ENCODE measurements around the gene KRT80.

KRT80 gene

DNA sequence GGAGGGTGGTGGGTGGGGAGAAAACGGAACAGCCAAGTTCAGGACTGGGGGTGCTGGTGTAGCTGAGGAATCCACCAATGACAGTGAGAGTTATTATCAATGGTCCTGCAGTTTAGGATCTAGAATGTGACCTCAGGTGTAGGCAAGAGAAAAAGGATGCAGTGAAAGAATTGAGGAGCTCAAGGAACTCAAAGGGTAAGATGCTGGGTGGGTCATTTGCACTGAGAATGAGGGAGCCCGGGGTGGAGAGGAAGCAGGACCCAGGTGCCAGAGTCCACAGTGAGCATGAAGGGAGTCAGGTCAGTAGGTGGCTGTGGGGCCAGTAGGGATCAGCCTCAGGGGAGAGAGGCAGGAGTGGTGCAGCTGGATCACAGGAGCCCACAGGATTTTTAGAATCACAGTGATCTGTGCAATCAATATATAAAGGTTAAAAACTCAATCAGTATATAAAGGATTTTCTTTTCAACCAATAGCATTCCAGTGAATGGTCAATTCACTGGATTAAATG, 38.1 kb upstream of the KRT80 start:
- DNase-seq (ENCODE audit: low read depth in 4 of 4, low spot score in 1 of 4) = no peak

GRCh38 chr12:52228931-52229330, 37.1 kb upstream of the KRT80 start:
- no peak for DNase-seq (ENCODE audit: low read depth in 4 of 4, low spot score in 1 of 4)

- DNase-seq (ENCODE audit: low read depth in 4 of 4, low spot score in 1 of 4) = no peak
These were observed 36.6 kb upstream of the KRT80 start for GRCh38 chr12:52228366-52228765.

DNA sequence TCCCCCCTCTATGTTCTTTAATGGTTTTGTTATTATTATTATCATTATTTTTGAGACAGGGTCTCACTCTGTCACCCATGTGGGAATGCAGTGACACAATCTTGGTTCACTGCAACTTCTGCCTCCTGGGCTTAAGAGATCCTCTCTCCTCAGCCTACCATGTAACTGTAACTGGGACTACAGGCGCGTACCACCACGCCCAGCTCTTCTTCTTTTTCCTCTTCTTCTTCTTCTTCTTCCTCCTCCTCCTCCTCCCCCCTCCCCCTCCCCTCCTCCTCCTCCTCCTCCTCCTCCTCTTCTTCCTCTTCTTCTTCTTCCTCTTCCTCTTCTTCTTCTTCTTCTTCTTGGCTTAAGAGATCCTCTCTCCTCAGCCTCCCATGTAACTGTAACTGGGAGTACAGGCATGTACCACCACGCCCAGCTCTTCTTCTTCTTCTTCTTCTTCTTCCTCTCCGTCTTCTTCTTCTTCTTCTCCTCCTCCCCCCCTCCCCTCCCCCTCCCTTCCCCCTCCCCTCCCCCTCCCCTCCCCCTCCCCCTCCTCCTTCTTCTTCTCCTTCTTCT, 35.9 kb upstream of the KRT80 start:
- no peak for DNase-seq (ENCODE audit: low read depth in 4 of 4, low spot score in 1 of 4)

GRCh38 chr12:52226446-52226845, 34.6 kb upstream of the KRT80 start:
- no peak for DNase-seq (ENCODE audit: low read depth in 4 of 4, low spot score in 1 of 4)

GRCh38 chr12:52225752-52226151, 33.9 kb upstream of the KRT80 start:
- no peak for DNase-seq (ENCODE audit: low read depth in 4 of 4, low spot score in 1 of 4)

DNA sequence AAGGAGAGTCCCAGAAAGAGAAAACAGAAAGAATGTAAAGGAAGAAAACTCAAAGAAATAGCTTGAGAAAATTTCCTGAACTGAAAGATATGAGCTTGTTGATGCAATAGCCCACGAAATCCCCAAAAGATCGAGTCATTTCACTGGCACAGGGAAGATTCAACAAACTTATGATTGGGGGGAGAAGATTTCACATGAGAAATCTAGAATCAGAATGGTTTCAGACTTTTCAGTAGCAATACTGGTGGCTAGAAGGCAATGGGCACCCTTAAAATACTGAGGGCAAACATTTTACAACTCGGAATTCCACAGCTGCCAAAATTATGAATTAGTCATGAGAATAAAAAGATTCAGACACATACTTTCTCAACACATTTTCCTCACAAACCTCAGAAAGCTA, 32.3 kb upstream of the KRT80 start:
- DNase-seq (ENCODE audit: low read depth in 4 of 4, low spot score in 1 of 4) = no peak

DNA sequence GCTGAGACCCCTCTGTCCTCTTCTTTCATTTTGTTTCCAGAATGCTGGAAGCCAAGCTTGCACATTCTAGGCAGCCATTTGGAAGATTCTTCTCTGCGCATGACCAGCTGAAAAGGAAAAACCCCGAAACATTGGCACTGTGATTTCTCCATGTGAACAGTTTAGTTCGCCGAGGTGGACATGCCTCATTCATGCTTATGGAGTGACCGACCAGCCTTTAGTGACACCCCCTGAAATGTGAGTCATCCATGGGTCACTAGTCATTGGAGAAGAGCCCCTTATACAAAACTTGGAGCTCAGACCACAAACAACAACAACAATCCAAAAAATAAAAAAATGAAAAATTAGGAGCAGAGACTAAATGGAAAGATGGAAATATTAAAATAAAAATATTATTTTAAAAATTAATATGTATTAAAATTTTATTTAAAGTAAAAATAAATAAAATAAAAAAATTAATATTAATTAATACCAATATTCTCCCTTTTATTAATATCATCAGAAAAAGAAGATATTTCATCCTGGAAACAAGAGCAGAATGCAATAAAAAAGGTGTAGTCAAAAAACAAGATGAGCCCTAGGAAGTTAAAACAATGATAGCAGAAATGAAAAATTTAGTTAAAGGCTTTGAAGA, 31.7 kb upstream of the KRT80 start:
- no peak for DNase-seq (ENCODE audit: low read depth in 4 of 4, low spot score in 1 of 4)

- no peak for DNase-seq (ENCODE audit: low read depth in 4 of 4, low spot score in 1 of 4)
These were observed 30.9 kb upstream of the KRT80 start for GRCh38 chr12:52222692-52223091.

- peak; percentile 38 to 76 (median 59) for DNase-seq (ENCODE audit: low read depth in 4 of 4, low spot score in 1 of 4)
These were observed 30.2 kb upstream of the KRT80 start for GRCh38 chr12:52221912-52222457.

DNA sequence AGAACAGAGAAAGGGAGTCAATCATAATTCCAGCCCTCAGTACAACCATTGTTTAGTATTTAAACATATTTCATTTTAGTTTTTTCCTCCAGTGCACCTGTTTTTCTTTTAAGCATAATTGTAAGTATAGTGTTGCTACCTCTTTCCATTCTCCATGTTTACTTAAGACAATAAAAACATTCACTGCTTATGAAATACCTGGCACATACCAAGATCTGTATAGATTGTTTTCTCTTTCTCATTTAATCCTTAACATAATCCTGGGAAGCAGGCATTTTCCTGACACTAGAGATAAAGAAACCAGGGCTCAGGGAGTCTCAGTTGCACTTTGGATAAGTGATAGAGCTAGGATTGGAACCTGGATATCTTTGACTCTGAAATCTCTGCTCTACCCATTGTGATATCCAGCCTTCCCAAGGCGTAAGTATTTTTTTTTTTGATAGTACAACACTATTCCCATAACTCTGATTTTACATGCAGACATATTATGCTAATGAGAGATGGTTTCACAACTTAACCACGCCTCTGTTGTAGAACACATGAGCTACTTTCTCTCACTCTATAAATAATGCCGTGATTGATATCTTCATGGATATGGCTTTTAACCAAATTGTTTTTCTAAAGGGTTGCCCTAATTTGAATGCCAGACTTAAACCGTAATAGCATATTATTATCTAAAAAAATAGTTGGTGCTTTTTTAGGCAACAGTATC, 29.4 kb upstream of the KRT80 start:
- DNase-seq (ENCODE audit: low read depth in 4 of 4, low spot score in 1 of 4) = no peak

- DNase-seq (ENCODE audit: low read depth in 4 of 4, low spot score in 1 of 4) = no peak
These were observed 28.7 kb upstream of the KRT80 start for GRCh38 chr12:52220477-52220876.

DNA sequence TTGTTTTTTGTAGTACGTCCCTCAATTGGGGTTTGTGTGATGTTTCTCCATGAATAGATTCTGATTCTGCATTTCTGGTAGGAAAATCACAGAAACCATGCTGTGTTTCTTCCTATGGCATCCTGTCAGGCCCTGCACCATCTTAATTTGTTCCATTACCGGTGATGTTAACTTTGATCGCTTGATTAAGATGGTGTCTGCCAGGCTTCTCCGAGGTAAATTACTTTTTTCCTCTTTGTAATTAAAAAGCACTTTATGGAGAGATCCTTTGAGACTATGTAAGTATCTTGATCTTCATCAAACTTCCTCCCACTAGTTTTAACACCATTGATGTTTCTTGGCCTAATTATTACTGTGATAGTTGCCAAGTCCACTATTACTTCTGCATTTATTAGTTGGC, 26.2 kb upstream of the KRT80 start:
- no peak for DNase-seq (ENCODE audit: low read depth in 4 of 4, low spot score in 1 of 4)

GRCh38 chr12:52217223-52217622, 25.4 kb upstream of the KRT80 start:
- no peak for DNase-seq (ENCODE audit: low read depth in 4 of 4, low spot score in 1 of 4)

GRCh38 chr12:52216807-52217206, 25.0 kb upstream of the KRT80 start:
- DNase-seq (ENCODE audit: low read depth in 4 of 4, low spot score in 1 of 4) = no peak

DNA sequence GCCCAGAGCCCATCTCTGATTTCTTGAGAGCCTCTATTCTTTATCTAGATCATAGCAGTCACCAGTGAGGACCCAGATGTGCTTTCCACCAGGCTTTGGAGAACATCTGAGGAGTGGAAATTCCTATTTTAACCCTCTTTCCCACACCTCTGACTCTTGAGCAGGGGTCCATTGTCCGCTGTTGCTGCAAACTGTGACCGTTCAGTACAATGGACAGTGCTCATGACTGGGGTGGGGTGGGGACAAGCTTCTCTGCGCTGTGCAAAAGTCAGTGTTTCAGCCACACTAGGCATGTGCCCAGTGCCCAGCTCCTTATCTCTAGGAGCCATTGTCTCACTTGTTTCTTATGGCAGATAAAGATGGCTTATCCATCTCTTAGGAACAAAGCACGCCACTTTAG, 24.3 kb upstream of the KRT80 start:
- DNase-seq (ENCODE audit: low read depth in 4 of 4, low spot score in 1 of 4) = no peak

- no peak for DNase-seq (ENCODE audit: low read depth in 4 of 4, low spot score in 1 of 4)
These were observed 23.8 kb upstream of the KRT80 start for GRCh38 chr12:52215587-52216031.

DNA sequence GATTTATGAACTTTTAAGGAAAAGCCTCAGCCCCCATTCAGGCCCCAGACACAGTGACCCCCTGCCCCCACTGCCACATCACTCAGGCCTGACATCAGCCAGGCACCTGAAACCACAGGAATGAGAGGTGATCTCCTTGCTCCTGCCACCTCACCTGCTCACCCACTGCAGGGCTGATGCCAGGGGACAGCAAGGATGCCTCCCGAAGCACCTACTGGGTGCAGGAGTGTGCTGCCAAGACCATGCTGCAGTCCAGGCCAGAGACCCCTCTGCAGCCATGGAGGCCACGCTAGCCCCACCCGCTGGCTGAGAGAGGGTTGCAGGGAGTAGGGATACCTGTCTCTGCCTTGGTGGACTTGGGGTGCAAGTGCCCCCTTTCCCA, 22.6 kb upstream of the KRT80 start:
- DNase-seq (ENCODE audit: low read depth in 4 of 4, low spot score in 1 of 4) = no peak

- DNase-seq (ENCODE audit: low read depth in 4 of 4, low spot score in 1 of 4) = peak in 3 of 4 experiments; percentile 18 to 32 (median 31)
These were observed 22.0 kb upstream of the KRT80 start for GRCh38 chr12:52213564-52214420.

DNA sequence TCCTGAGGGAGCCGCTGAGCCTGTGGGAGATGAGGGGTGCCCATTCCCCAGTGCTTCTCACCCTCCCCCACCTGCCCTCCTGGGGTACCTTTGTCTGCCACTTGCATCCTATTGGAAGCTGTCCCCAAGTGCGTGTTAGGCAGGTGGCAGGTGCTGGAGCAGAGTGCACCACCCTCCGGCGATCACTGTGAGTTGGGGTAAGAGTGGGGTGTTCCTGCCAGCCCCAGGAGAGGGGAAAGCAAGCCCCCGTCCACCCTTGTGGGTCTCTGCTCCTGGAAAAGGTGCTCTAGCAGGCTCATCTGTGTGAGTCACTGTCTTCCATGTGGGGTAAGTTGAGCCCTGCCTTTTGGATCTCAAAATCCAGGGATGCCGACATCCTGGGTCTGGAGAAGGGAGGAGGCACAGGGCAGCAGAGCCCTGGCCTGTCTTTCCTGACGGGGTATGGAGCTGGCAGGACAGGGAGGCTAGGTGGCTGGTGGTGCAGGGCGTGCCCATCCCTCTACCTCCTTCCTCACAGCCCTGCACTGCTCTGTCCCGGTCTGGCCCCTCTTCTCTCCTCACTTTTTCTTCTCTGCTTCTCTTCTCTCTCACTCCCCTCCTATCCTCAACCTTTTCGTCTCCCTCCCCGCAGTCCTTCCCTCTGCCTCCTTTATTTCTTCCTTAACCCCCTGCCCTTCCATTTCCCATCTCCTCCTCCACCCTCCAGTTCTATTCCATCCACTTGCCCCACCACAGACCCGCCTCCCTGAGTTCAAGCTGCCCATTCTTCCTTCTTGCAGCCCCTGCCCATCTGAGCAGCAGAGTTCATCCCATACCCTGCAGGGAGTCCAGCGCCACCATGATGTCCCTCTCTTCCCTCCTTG, 21.1 kb upstream of the KRT80 start:
- DNase-seq (ENCODE audit: low read depth in 4 of 4, low spot score in 1 of 4) = no peak

All from stimulated activated CD4-positive, alpha-beta T cell treated with anti-CD3 and anti-CD28 coated beads, Interleukin-1b, Interleukin-23, amount 100 ng/mL, for 24 hours (primary cell).